ENCODE measurements around the gene SPATS2. TPM values are rescaled to one million over a fixed set of nuclear protein-coding genes. Genes with fewer than 3 reads are reported as not detected.

Gene SPATS2
- total RNA-seq, 4 donors from 2014 or later: 5.3 to 7.8 (median 6.7) TPM

DNA sequence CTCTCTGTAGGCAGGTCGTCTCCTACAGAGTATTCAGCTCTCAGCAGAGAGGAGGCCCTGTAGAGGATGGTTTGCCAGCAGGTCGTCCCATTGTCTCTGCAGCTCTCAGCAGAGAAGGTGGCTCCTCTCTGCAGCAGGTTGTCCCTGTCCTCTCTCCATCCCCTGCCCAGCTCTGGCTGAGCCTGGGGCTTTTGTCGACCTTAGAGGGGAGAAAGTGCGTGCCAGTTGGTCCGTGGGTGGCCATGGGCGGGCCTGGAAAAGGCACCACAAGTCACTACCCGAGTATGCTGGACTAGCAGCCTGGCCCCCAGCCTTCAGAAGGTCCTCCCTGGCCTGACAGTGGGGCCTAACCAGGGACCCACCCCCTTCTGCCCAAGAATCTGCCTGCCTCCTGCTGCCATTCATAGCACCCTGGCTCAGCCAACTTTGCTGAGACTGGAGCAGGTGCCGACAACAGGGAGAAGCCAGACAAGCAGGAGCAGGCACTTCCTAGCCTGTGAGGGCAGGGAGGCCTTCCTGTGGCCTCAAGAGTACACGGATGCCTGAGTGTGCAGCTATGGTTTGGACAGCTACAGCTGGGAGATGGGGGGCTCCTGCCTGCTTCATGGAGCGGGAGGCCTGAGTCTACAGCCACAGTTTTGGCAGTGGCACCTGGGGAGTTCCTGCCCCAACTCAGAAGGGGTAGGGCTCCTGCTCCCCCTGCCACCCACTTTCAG is 111.8 kb downstream of the SPATS2 start:
- no peak overlapping the region for H3K4me3 ChIP-seq
- ATAC-seq: peak in 1 of 2 donors; percentile 66
- peaks cover 23 to 32% of the 10 kb centered on the region in 2 donors for H3K4me1 ChIP-seq
- intact Hi-C loops (cut with DNase I; ENCODE audit: low total_unique reads): no loop called here
- peak overlapping the region in 3 of 4 donors; percentile 13 to 44 (median 42) for H3K27ac ChIP-seq
- TF ChIP-seq POLR2A (IDR thresholded peaks at IDR 0.05): no peak
- TF ChIP-seq, protein P1, sequence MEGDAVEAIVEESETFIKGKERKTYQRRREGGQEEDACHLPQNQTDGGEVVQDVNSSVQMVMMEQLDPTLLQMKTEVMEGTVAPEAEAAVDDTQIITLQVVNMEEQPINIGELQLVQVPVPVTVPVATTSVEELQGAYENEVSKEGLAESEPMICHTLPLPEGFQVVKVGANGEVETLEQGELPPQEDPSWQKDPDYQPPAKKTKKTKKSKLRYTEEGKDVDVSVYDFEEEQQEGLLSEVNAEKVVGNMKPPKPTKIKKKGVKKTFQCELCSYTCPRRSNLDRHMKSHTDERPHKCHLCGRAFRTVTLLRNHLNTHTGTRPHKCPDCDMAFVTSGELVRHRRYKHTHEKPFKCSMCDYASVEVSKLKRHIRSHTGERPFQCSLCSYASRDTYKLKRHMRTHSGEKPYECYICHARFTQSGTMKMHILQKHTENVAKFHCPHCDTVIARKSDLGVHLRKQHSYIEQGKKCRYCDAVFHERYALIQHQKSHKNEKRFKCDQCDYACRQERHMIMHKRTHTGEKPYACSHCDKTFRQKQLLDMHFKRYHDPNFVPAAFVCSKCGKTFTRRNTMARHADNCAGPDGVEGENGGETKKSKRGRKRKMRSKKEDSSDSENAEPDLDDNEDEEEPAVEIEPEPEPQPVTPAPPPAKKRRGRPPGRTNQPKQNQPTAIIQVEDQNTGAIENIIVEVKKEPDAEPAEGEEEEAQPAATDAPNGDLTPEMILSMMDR (IDR thresholded peaks at IDR 0.05 in 4 of 5, conservative IDR thresholded peaks at IDR 0.05 in 1 of 5): no peak
- DNase-seq: peak in 1 of 2 donors; percentile 20
- no peaks in the 10 kb centered on the region for H3K27me3 ChIP-seq
- H3K36me3 ChIP-seq: no peaks in the 10 kb centered on the region
- in situ Hi-C loops (cut with MboI; ENCODE audit: low sequenced_read_pairs in 4 of 4): no loop called here
- H3K9me3 ChIP-seq: no peaks in the 10 kb centered on the region

DNA sequence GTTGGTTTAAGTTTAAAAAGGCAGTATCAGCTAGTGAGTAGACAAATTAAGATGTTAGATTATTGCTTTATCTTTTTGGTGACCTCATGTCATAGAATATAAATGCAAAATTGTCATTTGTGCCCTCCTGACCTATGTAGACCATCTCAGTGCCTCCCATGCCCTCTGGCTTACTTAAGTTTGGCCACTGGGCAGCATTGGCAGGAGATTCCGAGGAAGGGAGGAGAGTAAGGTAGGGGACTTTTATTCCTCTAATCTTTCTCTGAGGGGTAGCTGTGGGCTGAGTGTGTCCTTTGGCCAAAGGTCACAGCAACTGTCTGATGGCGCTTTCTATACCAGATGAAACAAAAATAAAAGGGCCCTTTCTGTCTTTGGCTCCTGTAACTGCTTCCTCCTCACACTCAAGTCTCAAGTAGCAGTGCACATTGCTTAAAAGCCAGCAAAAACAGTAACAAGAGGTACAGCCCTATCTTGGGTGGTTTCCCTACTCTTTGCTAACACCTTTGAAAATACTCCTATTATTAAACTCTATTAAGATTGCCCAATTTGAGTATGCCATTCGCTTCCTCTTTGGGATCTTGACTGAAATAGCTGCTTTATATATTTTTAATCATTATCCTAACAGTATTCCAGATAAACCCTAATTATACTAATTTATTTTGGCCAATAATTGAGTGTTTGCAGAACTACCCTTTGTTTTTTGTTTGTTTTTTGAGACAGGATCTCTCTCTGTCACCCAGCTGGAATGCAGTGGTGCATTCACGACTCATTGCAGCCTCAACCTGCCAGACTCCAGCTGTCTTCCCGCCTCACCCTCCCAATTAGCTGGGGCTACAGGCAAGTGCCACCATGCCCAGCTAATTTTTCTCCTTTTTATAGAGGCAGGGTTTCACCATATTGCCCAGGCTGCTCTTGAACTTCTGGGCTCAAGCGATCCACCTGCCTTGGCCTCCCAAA is 115.1 kb downstream of the SPATS2 start:
- no peak for TF ChIP-seq POLR2A (IDR thresholded peaks at IDR 0.05)
- TF ChIP-seq, protein P1 (IDR thresholded peaks at IDR 0.05 in 4 of 5, conservative IDR thresholded peaks at IDR 0.05 in 1 of 5): no peak
- in situ Hi-C loops (cut with MboI; ENCODE audit: low sequenced_read_pairs in 4 of 4): no loop called here
- no peak for DNase-seq
- H3K36me3 ChIP-seq: no peaks in the 10 kb centered on the region
- intact Hi-C loops (cut with DNase I; ENCODE audit: low total_unique reads): no loop called here
- no peaks in the 10 kb centered on the region for H3K9me3 ChIP-seq
- no peak for ATAC-seq
- no peak overlapping the region for H3K27ac ChIP-seq
- H3K4me3 ChIP-seq: no peak overlapping the region
- peaks cover 23 to 32% of the 10 kb centered on the region in 2 donors for H3K4me1 ChIP-seq
- H3K27me3 ChIP-seq: no peaks in the 10 kb centered on the region

DNA sequence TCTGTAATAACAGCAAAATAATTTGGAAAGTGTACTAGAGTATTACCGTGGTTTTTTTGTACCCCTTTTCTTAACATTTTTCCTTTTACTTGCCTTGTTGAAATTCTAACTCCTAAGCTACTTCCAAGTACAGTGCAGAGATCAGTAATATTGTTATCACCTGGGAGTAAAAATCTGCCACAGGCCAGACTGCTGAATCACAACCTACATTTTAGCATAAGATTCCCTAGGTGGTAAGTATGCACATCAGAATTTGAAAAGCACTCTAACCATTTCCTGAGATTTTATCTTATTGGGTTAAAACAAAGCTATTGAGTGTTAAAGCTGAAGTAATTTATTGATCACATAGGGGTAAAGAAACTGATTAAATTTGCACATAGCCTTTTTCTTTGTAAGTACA is 116.4 kb downstream of the SPATS2 start:
- Histone ChIP-seq H3K36me3 (no peaks in the 10 kb centered on the region), H3K4me1 (peaks cover 20 to 28% of the 10 kb centered on the region in 2 donors), H3K27ac (no peak overlapping the region), H3K9me3 (no peaks in the 10 kb centered on the region), H3K4me3 (no peak overlapping the region), H3K27me3 (no peaks in the 10 kb centered on the region)
- DNase-seq (no peak), ATAC-seq (no peak)
- in situ Hi-C loops (cut with MboI; ENCODE audit: low sequenced_read_pairs in 4 of 4) (no loop called here), intact Hi-C loops (cut with DNase I; ENCODE audit: low total_unique reads) (no loop called here)
- TF ChIP-seq POLR2A (IDR thresholded peaks at IDR 0.05): no peak
- TF ChIP-seq, protein P1 (IDR thresholded peaks at IDR 0.05 in 4 of 5, conservative IDR thresholded peaks at IDR 0.05 in 1 of 5): no peak

DNA sequence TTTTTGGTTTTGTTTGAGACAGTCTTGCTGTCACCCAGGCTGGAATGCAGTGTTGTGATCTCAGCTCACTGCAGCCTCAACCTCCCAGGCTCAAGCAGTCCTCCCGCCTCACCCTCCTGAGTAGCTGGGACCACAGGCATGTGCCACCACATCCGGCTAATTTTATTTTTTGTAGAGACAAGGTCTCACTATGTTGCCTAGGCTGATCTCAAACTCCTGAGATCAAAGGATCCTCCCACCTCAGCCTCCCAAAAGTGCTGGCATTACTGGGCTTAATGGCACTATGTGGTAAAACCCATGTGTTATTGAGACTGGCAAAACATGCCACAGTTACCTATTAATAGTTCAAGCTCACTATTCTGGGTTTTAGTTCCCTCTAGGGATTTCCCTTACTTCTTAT is 120.3 kb downstream of the SPATS2 start:
- DNase-seq: no peak

More for the DNA sequence above, 120.3 kb downstream of the SPATS2 start:
- no peak for ATAC-seq
- intact Hi-C loops (cut with DNase I; ENCODE audit: low total_unique reads): no loop called here
- Histone ChIP-seq H3K27ac (no peak overlapping the region), H3K4me3 (no peak overlapping the region), H3K9me3 (no peaks in the 10 kb centered on the region), H3K36me3 (peaks cover 0 to 11% of the 10 kb centered on the region in 2 donors), H3K4me1 (peaks cover 5 to 11% of the 10 kb centered on the region in 2 donors), H3K27me3 (no peaks in the 10 kb centered on the region)
- TF ChIP-seq, protein P1 (IDR thresholded peaks at IDR 0.05 in 4 of 5, conservative IDR thresholded peaks at IDR 0.05 in 1 of 5): no peak
- TF ChIP-seq POLR2A (IDR thresholded peaks at IDR 0.05): no peak
- in situ Hi-C loops (cut with MboI; ENCODE audit: low sequenced_read_pairs in 4 of 4): no loop called here
